IMR-90 (cell line): ENCODE data around the gene N4BP2L1.
A peak's percentile ranks its signal among the peaks of the same experiment; 100 is the strongest.

Experiments
- BHLHE40 ChIP-seq: fragments of 150-350 bp; IDR thresholded peaks from 2 replicates; pipeline ENCODE4 v1.6.1; 2016; ENCODE audit warnings: mild to moderate bottlenecking, low read depth, low read length
- CTCF ChIP-seq: conservative IDR thresholded peaks from 2 replicates; pipeline ENCODE4 v1.5.1; 2012; ENCODE audit warnings: mild to moderate bottlenecking, low read depth, low read length, improper control_type of control experiment
- FOS ChIP-seq: fragments of 150-350 bp; IDR thresholded peaks from 2 replicates; pipeline ENCODE4 v1.6.1; 2016; ENCODE audit warnings: low read depth, low read length
- MAFK ChIP-seq: IDR thresholded peaks from 2 replicates; pipeline ENCODE4 v1.6.1; 2012; ENCODE audit warnings: low read depth, low read length, improper control_type of control experiment
- MAZ ChIP-seq: IDR thresholded peaks from 2 replicates; pipeline ENCODE4 v1.6.1; 2012; ENCODE audit warnings: low read depth, mild to moderate bottlenecking, low read length, improper control_type of control experiment, moderate library complexity, borderline replicate concordance
- POLR2A ChIP-seq: IDR thresholded peaks from 2 replicates; pipeline ENCODE4 v1.6.1; 2012; ENCODE audit warnings: mild to moderate bottlenecking, low read depth, low read length
- RCOR1 ChIP-seq: IDR thresholded peaks from 2 replicates; pipeline ENCODE4 v1.6.1; 2012; ENCODE audit warnings: mild to moderate bottlenecking, low read length, improper control_type of control experiment; ENCODE audit not compliant: insufficient replicate concordance
- TF ChIP-seq, protein P1 (sequence below): fragments of 150-350 bp; IDR thresholded peaks from 2 replicates; pipeline ENCODE4 v1.6.1; 2017; ENCODE audit warnings: mild to moderate bottlenecking, antibody characterized with exemption, low read length, low read depth
- TF ChIP-seq, protein P2 (sequence below): fragments of 150-350 bp; IDR thresholded peaks from 2 replicates; pipeline ENCODE4 v1.6.1; 2016; ENCODE audit warnings: low read depth, mild to moderate bottlenecking, low read length, moderate library complexity, borderline replicate concordance

DNA sequence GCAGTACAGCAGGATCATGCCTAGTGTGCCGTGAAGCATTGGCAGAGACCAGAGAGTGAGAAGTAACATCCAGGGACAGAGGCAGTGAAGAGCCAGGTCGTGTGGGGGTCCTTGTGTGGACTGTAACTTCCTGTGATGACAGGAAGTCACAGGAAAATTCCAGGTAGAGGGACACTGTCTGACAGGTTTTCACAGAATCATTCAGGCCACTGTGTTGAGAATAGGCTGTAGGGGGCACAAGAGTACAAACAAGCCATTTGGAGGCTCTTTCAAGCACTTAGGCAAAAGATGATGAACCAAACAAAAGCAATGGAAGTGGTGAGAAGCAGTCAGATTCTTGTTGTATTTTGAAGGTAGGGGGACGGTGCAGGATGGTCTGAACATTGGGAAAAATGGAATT is 46.4 kb downstream of the N4BP2L1 start:
- TF ChIP-seq MAFK, result no peak
- TF ChIP-seq CTCF, result peak; percentile 56
- TF ChIP-seq BHLHE40, result no peak
- TF ChIP-seq, protein P1, sequence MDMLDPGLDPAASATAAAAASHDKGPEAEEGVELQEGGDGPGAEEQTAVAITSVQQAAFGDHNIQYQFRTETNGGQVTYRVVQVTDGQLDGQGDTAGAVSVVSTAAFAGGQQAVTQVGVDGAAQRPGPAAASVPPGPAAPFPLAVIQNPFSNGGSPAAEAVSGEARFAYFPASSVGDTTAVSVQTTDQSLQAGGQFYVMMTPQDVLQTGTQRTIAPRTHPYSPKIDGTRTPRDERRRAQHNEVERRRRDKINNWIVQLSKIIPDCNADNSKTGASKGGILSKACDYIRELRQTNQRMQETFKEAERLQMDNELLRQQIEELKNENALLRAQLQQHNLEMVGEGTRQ, result no peak
- no peak for TF ChIP-seq POLR2A
- no peak for TF ChIP-seq RCOR1
- no peak for TF ChIP-seq MAZ
- TF ChIP-seq, protein P2, sequence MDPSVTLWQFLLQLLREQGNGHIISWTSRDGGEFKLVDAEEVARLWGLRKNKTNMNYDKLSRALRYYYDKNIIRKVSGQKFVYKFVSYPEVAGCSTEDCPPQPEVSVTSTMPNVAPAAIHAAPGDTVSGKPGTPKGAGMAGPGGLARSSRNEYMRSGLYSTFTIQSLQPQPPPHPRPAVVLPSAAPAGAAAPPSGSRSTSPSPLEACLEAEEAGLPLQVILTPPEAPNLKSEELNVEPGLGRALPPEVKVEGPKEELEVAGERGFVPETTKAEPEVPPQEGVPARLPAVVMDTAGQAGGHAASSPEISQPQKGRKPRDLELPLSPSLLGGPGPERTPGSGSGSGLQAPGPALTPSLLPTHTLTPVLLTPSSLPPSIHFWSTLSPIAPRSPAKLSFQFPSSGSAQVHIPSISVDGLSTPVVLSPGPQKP, result no peak
- TF ChIP-seq FOS, result no peak
